ENCODE measurements around the gene MSL1. TPM values are rescaled to one million over a fixed set of nuclear protein-coding genes. Genes with fewer than 3 reads are reported as not detected.

The MSL1 gene
- total and polyA plus RNA-seq, 2 donors (not counting 1 experiment from before 2014, with no cell fraction given) = 52.4 to 86.3 TPM

DNA sequence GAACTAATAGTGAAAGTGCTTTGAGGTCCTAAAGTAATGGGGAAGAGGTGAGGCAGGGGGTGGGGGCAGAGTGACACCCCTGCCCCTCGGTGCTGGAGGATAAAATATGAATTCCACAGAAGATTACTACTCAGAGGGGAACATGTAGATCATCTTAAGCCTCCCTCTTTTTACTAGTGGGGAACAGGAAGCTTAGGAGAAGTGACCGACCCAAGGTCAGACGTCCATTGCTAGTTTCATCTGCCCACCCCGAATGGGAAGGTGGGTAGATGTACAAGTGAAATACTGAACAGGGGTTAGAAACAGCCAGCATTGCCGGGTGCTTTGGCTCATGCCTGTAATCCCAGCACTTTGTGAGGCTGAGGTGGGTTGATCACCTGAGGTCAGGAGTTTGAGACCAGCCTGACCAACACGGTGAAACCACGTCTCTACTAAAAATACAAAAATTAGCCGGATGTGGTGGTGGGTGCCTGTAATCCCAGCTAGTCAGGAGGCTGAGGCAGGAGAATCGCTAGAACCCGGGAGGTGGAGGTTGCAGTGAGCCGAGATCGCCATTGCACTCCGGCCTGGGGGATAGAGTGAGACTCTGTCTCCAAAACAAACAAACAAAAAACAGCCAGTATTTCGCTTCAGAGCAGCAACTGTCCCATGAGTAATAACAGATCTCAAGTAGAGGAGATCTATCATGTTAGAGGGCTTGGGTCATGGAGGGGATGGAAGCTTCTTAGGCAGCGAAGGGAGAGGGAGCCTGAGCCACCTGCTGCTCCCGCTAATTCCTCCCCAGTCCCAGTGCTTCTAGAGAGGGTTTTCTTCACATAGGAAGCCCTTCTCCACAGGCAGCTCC lies 20.2 kb upstream of the MSL1 start:
- Histone ChIP-seq H3K4me1 (ENCODE audit: control insufficient read depth, extremely low read depth, insufficient read depth, low read length) (peaks cover 24% of the 10 kb centered on the region), H3K4me2 (ENCODE audit: extremely low read depth, insufficient read depth, low read length) (peak overlapping the region; percentile 71), H3K27ac (ENCODE audit: insufficient read depth, low read length) (peak overlapping the region; percentile 91), H3K36me3 (ENCODE audit: control insufficient read depth, insufficient read depth, low read length) (peaks cover 9% of the 10 kb centered on the region), H4K20me1 (ENCODE audit: control insufficient read depth, extremely low read depth, insufficient read depth, low read length) (no peaks in the 10 kb centered on the region), H3K27me3 (ENCODE audit: control insufficient read depth, insufficient read depth, low read length) (no peaks in the 10 kb centered on the region), H2AFZ (ENCODE audit: low read length) (no peak overlapping the region), H3K79me2 (ENCODE audit: control insufficient read depth, insufficient read depth, low read length) (peaks cover 31% of the 10 kb centered on the region), H3K9ac (ENCODE audit: insufficient read depth, low read length) (no peak overlapping the region), H3K9me3 (ENCODE audit: control insufficient read depth, insufficient read depth, low read depth, low read length) (no peaks in the 10 kb centered on the region), H3K4me3 (replicated peaks in 1 of 4; ENCODE audit: control extremely low read depth in 1 of 4, insufficient read depth in 1 of 4, low read depth in 3 of 4, low read length in 4 of 4) (peak overlapping the region in 2 of 4 experiments; percentile 59 to 100)
- no peak for DNase-seq (ENCODE audit: low read depth in 2 of 2)
- TF ChIP-seq EZH2 (IDR thresholded peaks at IDR 0.05; ENCODE audit: low read length, missing control alignments) = no peak
- TF ChIP-seq, protein P1, sequence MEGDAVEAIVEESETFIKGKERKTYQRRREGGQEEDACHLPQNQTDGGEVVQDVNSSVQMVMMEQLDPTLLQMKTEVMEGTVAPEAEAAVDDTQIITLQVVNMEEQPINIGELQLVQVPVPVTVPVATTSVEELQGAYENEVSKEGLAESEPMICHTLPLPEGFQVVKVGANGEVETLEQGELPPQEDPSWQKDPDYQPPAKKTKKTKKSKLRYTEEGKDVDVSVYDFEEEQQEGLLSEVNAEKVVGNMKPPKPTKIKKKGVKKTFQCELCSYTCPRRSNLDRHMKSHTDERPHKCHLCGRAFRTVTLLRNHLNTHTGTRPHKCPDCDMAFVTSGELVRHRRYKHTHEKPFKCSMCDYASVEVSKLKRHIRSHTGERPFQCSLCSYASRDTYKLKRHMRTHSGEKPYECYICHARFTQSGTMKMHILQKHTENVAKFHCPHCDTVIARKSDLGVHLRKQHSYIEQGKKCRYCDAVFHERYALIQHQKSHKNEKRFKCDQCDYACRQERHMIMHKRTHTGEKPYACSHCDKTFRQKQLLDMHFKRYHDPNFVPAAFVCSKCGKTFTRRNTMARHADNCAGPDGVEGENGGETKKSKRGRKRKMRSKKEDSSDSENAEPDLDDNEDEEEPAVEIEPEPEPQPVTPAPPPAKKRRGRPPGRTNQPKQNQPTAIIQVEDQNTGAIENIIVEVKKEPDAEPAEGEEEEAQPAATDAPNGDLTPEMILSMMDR (conservative IDR thresholded peaks at IDR 0.05 in 1 of 2, IDR thresholded peaks at IDR 0.05 in 1 of 2; ENCODE audit: low read depth in 1 of 2, low read length in 2 of 2) = no peak

DNA sequence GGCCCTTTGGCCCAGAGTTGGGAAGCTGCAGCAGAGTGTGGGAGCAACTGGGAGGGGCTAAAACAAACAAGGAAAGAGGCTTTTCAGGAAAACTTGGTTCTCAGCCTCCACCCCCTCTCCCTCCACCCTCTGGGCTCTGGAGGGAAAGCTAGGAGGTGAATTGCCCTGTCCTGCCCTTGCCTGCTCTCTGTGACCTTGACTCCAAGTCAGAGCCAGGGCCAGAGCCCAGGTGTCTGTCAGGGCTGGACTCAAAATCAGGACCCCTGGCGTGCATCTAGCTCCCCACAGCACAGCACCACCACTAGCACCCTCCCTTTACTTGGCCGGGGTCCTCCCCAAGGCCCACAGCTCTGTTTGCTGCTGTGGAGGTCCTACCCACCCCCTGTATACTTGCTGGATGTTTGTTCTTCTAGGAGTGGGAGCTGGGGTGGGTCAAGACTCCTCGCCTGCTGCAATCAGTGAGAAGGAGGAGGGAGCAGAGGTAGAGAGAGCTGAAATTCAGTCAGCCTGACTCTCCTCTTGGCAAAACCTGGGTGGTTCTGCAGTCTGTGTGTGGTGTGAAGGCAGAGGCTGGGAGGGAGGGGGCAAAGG lies 18.6 kb upstream of the MSL1 start:
- Histone ChIP-seq H3K9ac (ENCODE audit: insufficient read depth, low read length) (no peak overlapping the region), H3K27ac (ENCODE audit: insufficient read depth, low read length) (no peak overlapping the region), H3K36me3 (ENCODE audit: control insufficient read depth, insufficient read depth, low read length) (no peaks in the 10 kb centered on the region), H3K9me3 (ENCODE audit: control insufficient read depth, insufficient read depth, low read depth, low read length) (no peaks in the 10 kb centered on the region), H3K4me2 (ENCODE audit: extremely low read depth, insufficient read depth, low read length) (no peak overlapping the region), H3K4me1 (ENCODE audit: control insufficient read depth, extremely low read depth, insufficient read depth, low read length) (peaks cover 28% of the 10 kb centered on the region), H3K4me3 (replicated peaks in 1 of 4; ENCODE audit: control extremely low read depth in 1 of 4, insufficient read depth in 1 of 4, low read depth in 3 of 4, low read length in 4 of 4) (no peak overlapping the region), H2AFZ (ENCODE audit: low read length) (no peak overlapping the region), H3K27me3 (ENCODE audit: control insufficient read depth, insufficient read depth, low read length) (no peaks in the 10 kb centered on the region), H3K79me2 (ENCODE audit: control insufficient read depth, insufficient read depth, low read length) (peaks cover 16% of the 10 kb centered on the region), H4K20me1 (ENCODE audit: control insufficient read depth, extremely low read depth, insufficient read depth, low read length) (no peaks in the 10 kb centered on the region)
- DNase-seq (ENCODE audit: low read depth in 2 of 2) = no peak
- TF ChIP-seq, protein P1 (conservative IDR thresholded peaks at IDR 0.05 in 1 of 2, IDR thresholded peaks at IDR 0.05 in 1 of 2; ENCODE audit: low read depth in 1 of 2, low read length in 2 of 2) = no peak
- TF ChIP-seq EZH2 (IDR thresholded peaks at IDR 0.05; ENCODE audit: low read length, missing control alignments) = no peak

DNA sequence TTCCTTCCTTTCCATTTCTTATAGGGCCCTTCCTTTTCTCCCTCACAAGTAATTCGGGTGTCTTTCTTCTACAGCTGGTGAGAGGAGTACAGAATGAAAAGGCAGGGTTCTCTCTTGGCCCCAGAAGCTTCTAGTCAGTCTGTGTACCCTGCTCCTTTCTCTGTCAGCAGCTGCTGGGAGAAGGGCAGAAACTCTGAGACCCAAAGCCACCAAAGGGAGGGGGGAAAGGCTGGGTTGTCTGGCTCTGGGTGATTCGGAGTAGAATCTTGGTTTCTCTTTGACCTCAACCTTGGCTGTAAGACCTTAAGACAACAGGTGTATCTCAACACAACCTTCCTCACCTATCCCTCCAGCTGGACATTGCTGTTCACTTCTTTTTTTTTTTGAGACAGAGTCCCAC lies 18.1 kb upstream of the MSL1 start:
- no peak for DNase-seq (ENCODE audit: low read depth in 2 of 2)
- Histone ChIP-seq H3K4me3 (replicated peaks in 1 of 4; ENCODE audit: control extremely low read depth in 1 of 4, insufficient read depth in 1 of 4, low read depth in 3 of 4, low read length in 4 of 4) (no peak overlapping the region), H3K9me3 (ENCODE audit: control insufficient read depth, insufficient read depth, low read depth, low read length) (no peaks in the 10 kb centered on the region), H3K4me1 (ENCODE audit: control insufficient read depth, extremely low read depth, insufficient read depth, low read length) (peaks cover 26% of the 10 kb centered on the region), H3K4me2 (ENCODE audit: extremely low read depth, insufficient read depth, low read length) (no peak overlapping the region), H3K36me3 (ENCODE audit: control insufficient read depth, insufficient read depth, low read length) (no peaks in the 10 kb centered on the region), H2AFZ (ENCODE audit: low read length) (no peak overlapping the region), H3K27me3 (ENCODE audit: control insufficient read depth, insufficient read depth, low read length) (no peaks in the 10 kb centered on the region), H3K9ac (ENCODE audit: insufficient read depth, low read length) (no peak overlapping the region), H4K20me1 (ENCODE audit: control insufficient read depth, extremely low read depth, insufficient read depth, low read length) (no peaks in the 10 kb centered on the region), H3K79me2 (ENCODE audit: control insufficient read depth, insufficient read depth, low read length) (peaks cover 11% of the 10 kb centered on the region), H3K27ac (ENCODE audit: insufficient read depth, low read length) (no peak overlapping the region)
- TF ChIP-seq, protein P1 (conservative IDR thresholded peaks at IDR 0.05 in 1 of 2, IDR thresholded peaks at IDR 0.05 in 1 of 2; ENCODE audit: low read depth in 1 of 2, low read length in 2 of 2) = no peak
- TF ChIP-seq EZH2 (IDR thresholded peaks at IDR 0.05; ENCODE audit: low read length, missing control alignments) = no peak
